NB4 (cell line): ENCODE results near the gene PGP.

Source experiments
- DNase-seq: peaks from one replicate; pipeline ENCODE4 v3.0.0; 2010; ENCODE audit warnings: low read depth
- H3K4me3 ChIP-seq: one replicate; pipeline ENCODE4 v1.5.1; 2011; ENCODE audit warnings: mild to moderate bottlenecking, low read depth, low read length, moderate library complexity
- CTCF ChIP-seq: IDR thresholded peaks from one replicate; pipeline ENCODE4 v1.5.1; 2012; ENCODE audit warnings: low read depth, low read length
- MYC ChIP-seq: IDR thresholded peaks from 2 replicates; pipeline ENCODE4 v1.6.1; 2011; ENCODE audit warnings: low read depth, low read length
- POLR2A ChIP-seq: IDR thresholded peaks from 2 replicates; pipeline ENCODE4 v1.6.1; 2011; ENCODE audit warnings: mild to moderate bottlenecking; ENCODE audit not compliant: insufficient read length; ENCODE audit errors: extremely low read depth
- TF ChIP-seq, protein P1 (sequence below): IDR thresholded peaks from 2 replicates; pipeline ENCODE4 v1.6.1; 2011; ENCODE audit warnings: low read depth, low read length

The PGP gene

GRCh38 chr16:2212362-2213324 lies 2.0 kb downstream of the PGP start:
- DNase-seq = peak; percentile 76
- TF ChIP-seq, protein P1, sequence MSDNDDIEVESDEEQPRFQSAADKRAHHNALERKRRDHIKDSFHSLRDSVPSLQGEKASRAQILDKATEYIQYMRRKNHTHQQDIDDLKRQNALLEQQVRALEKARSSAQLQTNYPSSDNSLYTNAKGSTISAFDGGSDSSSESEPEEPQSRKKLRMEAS = 0 out of 2 replicates have a peak, but pooled peaks have one; percentile 10
- TF ChIP-seq CTCF = no peak
- TF ChIP-seq MYC = peak; percentile 17; the same call in 1 of the 2 replicates
- TF ChIP-seq POLR2A = no peak
- peak overlapping the region; percentile 95 for H3K4me3 ChIP-seq

DNA sequence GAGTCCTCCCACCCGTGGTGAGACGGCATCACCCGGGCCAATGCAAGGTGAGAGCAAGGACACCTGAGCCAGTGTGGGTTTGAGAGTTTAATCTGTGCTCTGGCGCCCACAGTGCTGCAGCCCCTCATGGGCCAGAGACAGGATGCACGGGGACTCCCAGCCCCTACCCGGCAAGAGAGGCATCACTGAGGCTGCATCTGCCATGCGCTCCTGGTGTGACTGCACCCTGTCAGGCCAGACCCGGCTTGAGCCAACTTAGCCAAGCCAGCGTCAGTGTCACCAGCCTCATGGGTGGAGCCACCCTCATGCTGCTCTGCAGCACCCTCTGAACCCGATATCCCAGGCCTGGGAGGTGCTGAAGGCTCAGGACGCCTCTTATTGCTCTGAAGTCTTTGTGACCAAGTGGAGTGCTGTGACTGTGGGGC lies 2.7 kb downstream of the PGP start:
- no peak for TF ChIP-seq POLR2A
- TF ChIP-seq MYC = no peak
- TF ChIP-seq CTCF = no peak
- TF ChIP-seq, protein P1 = no peak
- peak overlapping the region; percentile 95 for H3K4me3 ChIP-seq
- DNase-seq = no peak

DNA sequence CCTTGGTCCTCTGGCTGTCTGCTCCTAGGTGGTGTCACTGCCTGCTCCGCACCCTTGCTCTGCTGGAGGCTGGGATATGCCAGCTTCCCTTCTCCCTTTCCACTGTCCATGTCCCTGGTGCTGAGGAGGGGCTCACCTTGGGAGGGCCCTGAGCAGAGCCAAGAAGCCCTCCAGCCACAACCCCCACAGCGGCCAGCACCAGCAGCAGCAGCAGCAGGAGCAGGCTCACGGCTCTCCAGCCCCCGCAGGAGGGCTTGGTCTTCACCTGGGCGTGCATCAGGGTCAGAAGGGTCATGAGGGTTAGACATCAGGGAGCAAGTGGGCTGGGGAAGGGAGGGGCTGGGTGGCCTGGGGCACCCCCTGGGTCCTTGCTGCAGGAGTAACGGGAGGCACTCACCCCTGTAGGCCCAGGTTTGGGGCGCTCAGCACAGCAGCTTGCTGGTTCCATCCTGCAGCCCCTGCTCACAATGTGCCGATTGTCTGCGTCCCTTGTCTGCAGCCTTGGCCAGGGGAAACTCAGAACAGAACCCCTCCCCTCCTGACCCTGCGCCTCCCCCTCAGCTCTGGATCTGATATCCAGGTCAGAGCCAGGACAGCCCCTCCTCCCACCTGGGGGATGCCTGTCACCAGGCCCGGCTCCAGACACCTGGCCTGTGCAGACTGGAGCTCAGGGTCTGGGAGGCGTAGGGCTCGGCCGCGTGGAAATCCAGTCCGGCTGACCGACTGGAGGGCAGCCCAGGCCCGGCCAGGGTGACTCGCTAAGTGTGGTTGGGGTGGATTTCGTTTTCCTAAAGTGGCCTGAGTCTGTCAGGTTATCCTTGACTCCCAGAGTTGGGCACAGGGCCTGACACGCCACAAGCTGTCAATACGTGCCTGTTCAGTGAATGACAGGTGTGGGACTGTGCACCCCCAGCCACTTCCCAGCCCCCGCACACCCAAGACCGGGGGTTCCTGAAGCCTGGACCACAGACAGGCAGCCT lies 4.0 kb downstream of the PGP start, which contains the start of gene BRICD5:
TSS of gene BRICD5 (minus strand) at position 478 of the 980 bp plus-strand sequence. CDS start at position 448, 30 bp downstream.
- H3K4me3 ChIP-seq = no peak within 1 kb of the TSS
- no peak for DNase-seq
- TF ChIP-seq, protein P1 = no peak
- TF ChIP-seq MYC (no peak), POLR2A (peak; percentile 3)

GRCh38 chr16:2210009-2210332 lies 4.7 kb downstream of the PGP start:
- no peak overlapping the region for H3K4me3 ChIP-seq
- TF ChIP-seq MYC (no peak), CTCF (no peak), POLR2A (no peak)
- TF ChIP-seq, protein P1 = no peak
- DNase-seq = no peak

DNA sequence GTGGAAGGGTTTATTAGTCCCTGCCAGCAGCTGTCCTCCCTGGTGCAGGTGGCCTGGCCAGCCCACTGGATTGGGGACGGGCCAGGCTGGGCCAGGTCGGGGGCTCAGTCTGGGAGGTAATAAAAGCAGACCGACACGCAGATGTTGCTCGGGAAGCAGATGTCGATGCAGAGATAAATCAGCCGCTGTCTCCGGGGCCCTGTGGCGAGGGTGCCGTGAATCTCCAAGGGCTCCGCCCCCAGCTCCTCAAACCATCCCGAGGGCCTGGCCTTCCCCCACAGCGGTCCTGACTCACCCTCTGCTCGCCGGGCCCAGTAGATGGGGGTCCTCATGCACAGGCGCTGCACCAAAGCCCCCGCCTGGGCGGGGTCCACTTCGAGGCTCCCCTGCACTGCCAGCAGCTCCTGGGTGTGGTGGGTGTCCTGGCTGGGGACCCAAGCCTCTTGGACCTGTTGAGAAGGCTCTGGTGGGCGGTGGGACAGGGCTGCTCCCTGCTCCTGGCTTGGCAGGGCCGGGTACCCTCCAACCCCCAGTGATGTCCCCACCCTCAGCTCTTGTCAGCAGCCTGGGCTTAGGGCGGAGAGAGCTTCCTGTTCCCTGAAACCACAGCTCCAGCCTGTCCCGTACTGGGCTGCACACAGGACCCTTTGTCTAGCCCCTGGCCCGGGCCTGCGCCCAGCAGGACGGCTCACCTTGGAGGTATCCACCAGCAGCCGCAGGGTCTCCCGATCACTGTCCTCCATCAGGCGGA lies 5.2 kb downstream of the PGP start:
- H3K4me3 ChIP-seq = no peak overlapping the region
- no peak for DNase-seq
- no peak for TF ChIP-seq POLR2A
- no peak for TF ChIP-seq MYC
- TF ChIP-seq CTCF = no peak
- TF ChIP-seq, protein P1 = no peak
